Muscle of arm (tissue), 12 donors: ENCODE results near the gene MCCC1. TPM values are rescaled to one million over a fixed set of nuclear protein-coding genes. Genes with fewer than 3 reads are reported as not detected.
A peak's percentile ranks its signal among the peaks of the same experiment; 100 is the strongest.
"Not testable (repeated sequence)": the region's sequence is repeated elsewhere in the genome, so short reads cannot be mapped to it uniquely, and the experiment has no call there.

ENCODE experiments used
- DNase-seq: peaks from one replicate; pipeline ENCODE4 v3.0.0-alpha.2; 2013
- polyA plus RNA-seq, 12 donors: library from polyadenylated mRNA; unstranded; fragments of 120-200 nt; gene quantifications; one replicate each; pipeline ENCODE4 v1.2.1, GENCODE V29; 2013; ENCODE audit not compliant: insufficient read length in 12 of 12

Gene MCCC1
- polyA plus RNA-seq, 12 donors: 11.8 to 24.4 (median 15.7) TPM; not detected in 1

DNA sequence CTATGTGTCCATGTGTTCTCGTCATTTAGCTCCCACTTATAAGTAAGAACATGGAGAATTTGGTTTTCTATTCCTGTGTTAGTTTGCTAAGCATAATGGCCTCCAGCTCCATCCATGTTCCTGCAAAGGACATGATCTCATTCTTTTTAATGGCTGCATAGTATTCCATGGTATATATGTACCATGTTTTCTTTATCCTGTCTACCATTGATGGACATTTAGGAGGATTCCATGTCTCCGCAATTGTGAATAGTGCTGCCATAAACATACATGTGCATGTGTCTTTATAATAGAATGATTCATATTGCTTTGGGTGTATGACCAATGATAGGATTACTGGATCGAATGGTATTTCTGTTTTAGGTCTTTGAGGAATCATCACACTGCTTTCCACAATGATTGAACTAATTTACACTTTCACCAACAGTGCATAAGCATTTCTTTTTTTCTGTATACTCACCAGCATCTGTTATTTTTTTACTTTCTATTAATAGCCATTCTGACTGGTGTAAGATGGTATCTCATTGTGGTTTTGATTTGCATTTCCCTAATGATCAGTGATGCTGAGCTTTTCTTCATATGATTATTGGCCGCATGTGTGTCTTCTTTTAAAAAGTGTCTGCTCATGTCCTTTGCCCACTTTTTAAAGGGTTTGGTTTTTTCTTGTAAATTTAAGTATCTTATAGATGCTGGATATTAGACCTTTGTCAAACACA, 105.7 kb downstream of the MCCC1 start:
- not testable (repeated sequence) for DNase-seq

DNA sequence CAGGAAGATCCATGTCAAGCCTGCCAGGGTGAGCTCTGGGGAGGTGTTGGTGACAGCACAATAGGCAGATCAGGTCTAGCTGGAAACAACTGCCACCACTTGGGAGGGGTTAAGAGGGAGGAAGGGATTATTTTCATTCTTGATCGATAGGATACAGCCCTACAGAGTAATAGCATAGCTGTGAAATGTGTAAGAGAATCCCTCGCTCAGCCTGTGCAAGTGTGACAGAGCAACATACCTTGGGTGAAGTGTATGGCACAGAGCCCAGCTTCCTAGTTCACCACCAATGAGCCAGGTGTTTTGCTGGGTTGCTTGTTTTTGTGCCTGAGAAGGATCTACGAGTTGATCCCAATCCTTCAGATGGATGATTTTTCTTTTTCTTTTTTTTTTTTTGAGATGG, 109.7 kb downstream of the MCCC1 start:
- DNase-seq: no peak

DNA sequence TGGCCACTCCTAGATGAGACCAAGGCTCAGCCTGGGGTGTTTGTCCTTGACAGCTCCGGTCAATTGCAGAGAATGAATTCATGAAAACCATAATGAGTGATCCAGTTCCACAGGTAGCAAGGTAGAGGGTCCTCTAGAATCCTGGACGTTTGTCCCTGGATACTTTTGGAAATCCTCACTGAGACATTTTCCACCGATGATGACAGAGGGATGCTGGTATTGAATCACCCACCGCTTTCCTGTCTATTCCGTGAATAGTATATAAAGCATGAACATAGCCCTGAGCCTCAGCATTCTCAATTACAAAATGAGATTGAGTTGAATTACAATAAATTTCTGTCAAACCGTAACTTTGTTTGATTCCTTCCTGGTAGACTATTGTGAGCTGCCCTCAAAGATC, 113.3 kb downstream of the MCCC1 start:
- no peak for DNase-seq

DNA sequence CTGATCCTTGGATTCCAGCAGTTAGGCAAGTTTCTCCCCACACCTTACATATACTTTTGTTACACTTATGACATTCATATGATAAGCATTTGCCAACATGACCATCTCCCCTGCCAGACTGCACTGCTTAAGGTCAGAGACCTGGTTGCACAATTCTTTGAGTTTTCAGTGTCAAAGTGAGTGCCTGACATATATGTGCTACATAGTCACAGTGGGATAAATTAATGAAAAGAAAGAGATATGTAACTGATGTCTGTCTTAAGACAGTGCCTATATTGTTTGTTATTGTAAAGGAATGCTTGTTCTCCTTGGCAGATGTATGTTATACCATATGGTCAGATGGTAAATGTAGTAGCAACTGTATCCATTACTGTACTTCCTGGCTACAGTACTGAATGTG, 115.4 kb downstream of the MCCC1 start:
- DNase-seq: no peak

DNA sequence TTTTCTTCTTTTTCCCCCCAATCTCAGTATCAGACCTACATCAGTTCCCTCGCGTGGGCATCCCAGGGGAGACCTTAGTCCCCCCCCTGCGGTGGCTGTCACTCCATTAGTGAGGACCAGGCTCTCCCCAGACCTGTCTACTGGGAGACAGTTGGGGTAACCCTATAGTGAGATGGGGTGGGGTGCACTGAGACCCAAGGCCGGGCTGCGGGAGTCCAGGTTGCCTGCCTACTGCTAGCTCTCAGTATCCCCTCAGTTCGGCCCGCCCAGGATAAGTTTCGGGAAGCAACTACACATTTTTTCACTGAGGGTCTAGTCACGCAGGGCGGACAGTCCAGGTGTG, 118.3 kb downstream of the MCCC1 start:
- DNase-seq: peak; percentile 8

DNA sequence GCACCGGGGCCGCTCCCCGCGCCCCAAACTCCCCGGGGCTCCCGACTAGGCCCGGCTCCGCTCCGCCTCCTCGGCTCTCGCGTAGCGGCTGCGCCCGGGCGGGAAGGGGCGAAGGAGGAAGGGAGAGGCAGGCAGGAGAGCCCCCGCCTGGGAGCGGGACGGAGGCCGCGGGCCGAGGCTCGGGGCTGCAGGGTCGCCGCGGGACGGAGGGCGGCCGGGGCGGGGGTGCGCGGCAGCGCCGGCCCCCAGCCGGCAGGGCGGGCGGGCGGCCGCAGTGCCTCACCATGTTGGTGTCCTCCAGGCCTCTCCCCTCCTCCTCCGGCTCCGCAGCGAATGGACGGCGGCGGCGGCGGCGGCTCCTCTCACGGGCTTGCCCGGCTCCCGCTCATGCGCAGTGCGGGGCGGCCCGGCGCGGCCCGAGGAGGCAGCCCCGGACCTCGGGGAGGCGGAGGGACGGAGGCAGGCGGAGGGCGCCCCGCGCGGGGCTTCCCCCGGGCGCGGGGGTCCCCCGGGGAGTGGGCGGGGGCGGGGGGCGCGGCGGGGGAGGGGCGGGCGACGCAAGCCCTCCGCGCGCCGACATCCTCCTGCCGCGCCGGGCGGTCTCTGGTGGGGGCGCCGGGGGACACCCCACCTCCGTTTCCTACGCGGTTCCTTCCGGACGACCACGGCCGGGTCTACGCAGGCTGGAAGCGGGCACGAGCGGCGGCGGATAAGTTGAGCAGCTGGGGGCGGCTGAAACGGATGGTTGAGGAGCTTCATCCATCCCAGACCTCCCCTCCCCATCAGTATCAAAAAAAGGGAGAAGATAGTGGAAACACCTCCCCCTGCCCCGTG, 118.9 kb downstream of the MCCC1 start, which contains the start of gene DCUN1D1:
DCUN1D1 (minus strand) TSS at position 335 of the 834 bp plus-strand sequence; CDS start at position 286, 49 bp downstream.
- peak; percentile 82 for DNase-seq

DNA sequence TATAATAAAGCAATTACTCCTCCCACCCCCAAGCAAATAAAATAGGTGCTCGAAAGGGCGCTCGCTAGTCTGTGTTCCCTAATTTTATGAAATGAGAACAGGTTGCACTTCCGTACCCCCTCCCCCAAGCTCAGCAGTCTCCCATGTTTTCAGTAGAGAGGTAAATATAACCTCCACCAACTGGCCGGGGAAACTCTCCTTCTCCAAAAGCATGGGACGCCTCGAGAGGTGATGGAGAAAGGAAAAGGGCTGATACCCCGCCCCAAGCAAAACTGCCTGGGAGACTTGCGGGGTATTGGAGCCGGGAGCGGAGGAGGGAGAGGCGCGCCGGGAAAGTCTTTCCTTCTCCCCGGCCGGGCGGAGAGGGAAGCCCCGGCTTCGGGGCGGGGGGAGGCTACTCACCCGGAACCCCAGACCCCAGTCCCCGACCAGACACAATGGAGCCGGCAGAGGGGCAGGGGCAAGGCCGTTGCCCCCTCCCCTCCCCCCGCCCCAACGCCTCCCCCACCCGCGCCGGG, 119.6 kb downstream of the MCCC1 start:
- DNase-seq: peak; percentile 27

DNA sequence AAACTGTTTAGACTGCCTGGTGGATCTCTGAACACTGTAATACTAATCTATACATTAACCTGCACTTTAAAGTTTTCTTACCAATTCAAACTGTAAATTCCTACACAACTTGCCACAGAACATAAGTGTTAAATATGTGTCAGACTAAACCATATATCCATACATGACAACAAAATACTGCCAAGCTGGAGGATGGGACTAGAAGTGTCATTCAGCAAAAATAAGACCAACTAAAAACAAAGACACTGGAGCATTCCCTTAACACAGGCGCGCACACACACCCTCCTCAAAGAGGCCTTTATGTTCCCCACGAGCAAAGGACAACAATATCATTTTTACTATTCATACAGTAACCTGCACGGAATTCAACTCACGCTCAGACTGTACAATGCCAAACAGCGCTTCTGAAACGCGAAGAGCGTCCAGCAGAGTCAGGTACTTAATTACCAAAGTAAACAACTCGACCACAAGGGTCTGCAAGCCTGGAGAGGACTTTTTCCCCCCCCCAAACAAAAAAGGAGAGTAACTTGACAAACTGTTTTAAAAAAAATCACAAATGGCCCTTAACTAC, 120.1 kb downstream of the MCCC1 start:
- no peak for DNase-seq

DNA sequence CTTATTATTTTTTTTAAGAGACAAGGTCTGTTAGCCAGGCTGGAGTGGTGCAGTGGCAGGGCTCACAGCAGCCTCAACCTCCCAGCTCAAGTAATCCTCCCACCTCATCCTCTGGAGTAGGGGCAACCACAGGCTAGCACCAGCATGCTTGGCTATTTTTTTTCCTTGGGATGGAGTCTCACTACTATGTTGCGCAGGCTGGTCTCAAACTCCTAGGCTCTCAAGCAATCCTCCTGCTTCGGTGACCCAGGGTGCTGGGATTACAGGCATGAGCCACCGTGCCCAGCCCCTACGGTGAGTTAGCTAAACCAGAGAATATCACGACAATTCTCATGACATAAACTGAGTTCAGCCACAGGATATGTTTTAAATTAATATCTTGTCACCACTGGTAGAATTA, 120.9 kb downstream of the MCCC1 start:
- no peak for DNase-seq

DNA sequence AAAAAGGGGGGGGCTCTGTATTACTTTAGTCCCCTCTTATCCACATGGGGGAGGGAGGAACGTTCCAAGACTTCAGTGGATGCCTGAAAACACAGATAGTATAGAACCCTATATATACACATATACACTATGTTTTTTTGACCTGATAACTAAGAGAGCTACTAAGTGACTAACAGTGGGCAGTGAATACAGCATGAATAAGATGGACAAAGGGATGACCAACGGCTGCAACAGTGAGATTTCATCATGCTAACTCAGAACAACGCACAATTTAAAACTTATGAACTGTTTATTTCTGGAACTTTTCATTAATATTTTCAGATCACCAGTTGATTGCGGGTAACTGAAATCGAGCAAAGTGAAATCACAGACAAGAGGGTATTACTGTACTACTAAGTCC, 126.2 kb downstream of the MCCC1 start:
- DNase-seq: no peak

DNA sequence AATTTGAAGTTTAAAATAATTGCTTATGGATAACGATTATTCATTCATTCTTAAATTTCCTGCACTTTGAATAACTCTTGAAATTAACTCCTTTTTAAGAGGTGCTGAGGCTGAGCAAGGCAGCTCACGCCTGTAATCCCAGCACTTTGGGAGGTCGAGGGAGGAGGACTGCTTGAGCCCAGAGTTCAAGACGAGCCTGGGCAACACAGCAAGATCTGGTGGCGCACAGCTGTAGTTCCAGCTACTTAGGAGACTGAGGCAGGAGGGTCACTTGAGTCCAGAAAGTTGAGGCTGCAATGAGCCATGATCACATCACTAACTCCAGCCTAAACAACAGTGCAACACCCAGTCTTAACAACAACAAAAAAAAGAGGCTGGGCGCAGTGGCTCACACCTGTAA, 126.9 kb downstream of the MCCC1 start:
- DNase-seq: no peak

DNA sequence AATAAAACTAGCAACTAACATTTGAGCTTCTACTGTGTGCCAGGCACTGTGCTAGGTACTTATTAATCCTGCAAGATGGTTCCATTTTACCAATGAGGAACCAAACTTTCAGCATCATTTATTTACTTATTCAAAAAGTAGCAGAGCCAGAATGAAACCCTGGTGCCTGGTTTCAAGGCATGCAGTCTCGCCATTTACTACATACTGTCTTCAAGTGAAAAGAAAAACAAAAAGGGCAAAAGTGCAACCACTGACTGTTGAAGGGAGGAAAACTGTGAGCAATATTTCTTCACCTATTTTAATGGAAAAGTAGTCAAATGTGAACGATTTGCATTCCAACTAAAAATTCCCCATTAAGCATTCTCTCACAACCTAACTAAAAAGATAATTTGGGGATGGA, 127.7 kb downstream of the MCCC1 start:
- no peak for DNase-seq

DNA sequence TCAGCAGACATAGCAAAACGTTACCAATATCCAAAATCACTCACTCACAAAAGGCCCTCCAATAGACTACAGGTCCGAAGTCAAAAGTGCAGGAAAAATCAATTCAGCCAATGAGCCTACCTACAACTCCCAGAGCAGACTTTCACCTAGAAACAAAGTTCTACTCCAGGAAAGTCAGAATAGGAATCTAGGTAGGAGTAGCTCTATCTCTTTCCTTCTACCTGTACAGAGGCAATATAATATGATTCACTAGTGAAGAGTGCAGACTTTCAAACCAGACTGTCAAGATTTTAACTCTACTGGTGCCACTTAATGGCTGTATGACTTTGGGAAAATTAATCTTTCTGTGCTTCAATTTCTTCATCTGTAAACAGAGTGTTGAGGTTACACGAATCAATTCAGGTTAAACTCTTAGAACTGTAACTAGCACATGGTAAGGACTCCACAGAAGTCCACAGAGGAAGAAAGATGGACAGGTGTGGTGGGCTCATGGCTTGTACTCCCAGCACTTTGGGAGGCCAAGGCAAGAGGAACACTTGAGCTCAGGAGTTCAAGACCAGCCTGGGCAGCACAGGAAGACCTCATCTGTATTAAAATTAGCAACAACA, 128.4 kb downstream of the MCCC1 start:
- no peak for DNase-seq

DNA sequence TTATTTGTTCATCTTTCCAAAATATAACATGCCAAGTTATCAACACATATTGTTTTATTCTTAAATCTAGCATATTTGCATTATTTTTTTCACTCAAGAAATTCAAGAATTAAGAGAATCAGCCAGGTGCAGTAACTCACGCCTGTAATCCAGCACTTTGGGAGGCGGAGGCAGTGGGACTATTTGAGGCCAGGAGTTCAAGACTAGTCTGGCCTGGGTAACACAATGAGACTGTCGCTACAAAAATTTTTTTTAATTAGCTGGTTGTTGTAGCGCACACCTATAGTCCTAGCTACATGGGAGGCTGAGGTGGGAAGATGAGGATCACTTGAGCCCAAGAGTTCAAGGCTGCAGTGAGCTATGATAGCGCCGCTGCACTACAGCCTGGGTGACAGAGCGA, 129.4 kb downstream of the MCCC1 start:
- DNase-seq: no peak

DNA sequence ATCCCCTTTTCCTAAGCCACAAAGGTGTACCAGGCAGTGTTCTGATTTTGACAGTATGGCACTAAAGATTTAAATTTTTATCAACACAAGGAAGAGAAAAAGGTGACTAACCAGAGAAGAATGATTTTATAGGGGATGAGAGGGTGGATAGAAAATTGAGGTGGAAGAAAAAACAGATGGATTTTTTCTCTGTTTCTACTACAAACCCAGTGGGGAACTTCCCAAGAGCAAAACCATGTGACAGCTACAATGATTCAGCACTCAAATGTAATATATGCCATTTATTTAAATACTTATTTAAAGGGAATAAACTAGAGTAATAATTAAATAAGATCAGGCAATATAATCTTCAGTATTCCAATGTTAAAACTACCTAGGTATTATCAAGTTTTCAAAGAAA, 130.0 kb downstream of the MCCC1 start:
- no peak for DNase-seq

DNA sequence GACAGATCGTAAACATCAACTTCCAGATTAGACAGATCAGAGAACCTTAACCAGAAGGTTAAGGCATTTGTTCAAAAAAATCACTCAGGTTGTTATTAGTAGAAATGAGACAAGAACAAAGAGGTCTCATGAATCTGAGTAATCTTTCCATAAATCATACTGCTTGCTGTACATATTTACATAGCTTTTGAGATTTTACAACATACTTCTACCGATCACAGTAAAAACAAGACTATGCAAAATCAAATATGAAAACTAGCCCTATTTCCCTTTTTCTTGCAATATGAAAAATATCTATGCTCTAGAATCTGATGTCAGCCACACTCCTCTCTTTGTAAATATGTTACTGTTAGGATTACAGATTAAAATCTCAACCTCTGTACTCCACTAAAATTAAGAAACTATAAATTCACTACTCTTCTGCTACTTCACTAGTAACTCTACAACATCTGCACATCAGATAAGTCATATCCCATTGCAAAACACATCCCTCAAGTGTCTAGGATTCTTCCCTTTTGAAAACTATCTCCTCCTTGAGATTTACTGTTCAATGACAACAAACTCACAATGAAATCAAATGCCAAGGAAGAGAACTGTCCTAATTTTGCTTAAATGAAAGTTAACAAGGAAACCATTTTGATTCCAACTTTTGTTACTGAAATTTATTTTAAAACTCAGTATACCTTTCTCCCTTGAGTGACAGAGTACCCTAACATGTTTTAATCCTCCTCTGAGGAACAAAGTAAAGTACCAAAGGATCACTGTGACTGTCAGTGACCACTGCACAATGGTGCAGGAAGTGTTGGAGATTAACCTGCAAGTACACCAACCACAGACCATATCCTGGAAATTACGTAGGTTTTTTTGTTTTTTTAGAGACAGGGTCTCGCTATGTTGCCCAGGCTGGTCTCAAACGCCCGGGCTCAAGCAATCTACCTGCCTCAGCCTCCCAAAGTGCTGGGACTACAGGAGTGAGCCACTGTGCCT, 131.8 kb downstream of the MCCC1 start:
- DNase-seq: no peak

DNA sequence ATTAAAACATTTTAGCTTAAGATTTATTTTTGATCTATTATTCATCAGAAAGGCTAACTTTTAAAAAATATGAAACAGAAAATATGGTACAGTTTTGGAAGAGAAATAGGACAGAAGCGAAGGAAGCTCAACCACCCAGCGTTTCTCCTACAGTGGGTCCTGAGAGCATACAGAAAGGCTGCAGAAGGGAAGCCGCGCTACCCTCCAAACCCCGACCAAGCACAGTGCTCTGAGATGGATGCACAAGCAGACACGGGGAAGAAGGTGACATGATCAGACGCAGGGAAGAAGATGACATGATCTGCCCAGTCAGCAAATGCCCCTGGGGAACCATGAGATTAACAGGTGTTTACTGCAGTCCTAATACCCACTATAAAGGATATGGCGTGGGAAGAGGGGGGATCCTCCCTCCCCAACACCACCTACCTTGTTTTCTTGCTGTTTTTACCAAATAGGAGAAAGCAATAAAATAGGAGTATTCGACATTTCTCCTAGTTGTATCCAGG, 133.4 kb downstream of the MCCC1 start:
- DNase-seq: no peak
